Upper lobe of left lung (tissue), 4 donors: ENCODE measurements around the gene NLGN1.

Experiments used
- EP300 ChIP-seq, 4 donors: sonication (generic); formaldehyde crosslinking; IDR thresholded peaks; one replicate each; pipeline ENCODE4 v1.5.1; 2017; ENCODE audit warnings: antibody characterized with exemption in 4 of 4, control low read depth in 2 of 4
- POLR2A ChIP-seq, 4 donors: fragments of 450-650 bp; IDR thresholded peaks; one replicate each; pipeline ENCODE4 v1.5.1; 2016 to 2017; ENCODE audit warnings: antibody characterized with exemption in 4 of 4, mild to moderate bottlenecking in 2 of 4
- POLR2AphosphoS5 ChIP-seq, 2 donors: sonication (generic); formaldehyde crosslinking; IDR thresholded peaks; one replicate each; pipeline ENCODE4 v1.5.1; 2017; ENCODE audit warnings: antibody characterized with exemption in 2 of 2
- TF ChIP-seq, protein P1 (sequence below), 6 experiments: fragments of 450-650 bp in 4 of 6; fragments of 200-600 bp in 2 of 6; sonication (generic) in 2 of 6; IDR thresholded peaks; one replicate each; pipeline ENCODE4 v1.5.1; 2016 to 2019; ENCODE audit warnings: antibody characterized with exemption in 6 of 6

DNA sequence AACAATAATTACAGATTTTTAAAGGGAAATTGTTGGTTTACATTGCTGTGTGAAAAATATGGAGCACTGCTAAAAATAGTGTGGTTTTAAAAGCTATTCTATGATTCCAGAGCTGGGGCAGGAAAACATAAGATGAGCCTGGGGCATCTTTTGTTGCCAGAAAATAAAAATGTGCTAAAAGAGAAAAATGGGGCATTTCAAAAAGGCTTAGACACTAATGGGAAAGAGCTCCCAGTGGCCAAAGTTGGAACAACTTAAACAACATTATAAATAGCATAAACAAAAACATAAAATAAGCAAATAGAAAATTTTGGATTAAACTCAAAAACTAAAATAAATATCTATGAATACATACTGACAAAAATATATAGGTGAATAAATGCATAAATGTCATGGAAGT, 478.9 kb downstream of the NLGN1 start:
- TF ChIP-seq, protein P1, sequence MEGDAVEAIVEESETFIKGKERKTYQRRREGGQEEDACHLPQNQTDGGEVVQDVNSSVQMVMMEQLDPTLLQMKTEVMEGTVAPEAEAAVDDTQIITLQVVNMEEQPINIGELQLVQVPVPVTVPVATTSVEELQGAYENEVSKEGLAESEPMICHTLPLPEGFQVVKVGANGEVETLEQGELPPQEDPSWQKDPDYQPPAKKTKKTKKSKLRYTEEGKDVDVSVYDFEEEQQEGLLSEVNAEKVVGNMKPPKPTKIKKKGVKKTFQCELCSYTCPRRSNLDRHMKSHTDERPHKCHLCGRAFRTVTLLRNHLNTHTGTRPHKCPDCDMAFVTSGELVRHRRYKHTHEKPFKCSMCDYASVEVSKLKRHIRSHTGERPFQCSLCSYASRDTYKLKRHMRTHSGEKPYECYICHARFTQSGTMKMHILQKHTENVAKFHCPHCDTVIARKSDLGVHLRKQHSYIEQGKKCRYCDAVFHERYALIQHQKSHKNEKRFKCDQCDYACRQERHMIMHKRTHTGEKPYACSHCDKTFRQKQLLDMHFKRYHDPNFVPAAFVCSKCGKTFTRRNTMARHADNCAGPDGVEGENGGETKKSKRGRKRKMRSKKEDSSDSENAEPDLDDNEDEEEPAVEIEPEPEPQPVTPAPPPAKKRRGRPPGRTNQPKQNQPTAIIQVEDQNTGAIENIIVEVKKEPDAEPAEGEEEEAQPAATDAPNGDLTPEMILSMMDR (IDR thresholded peaks at IDR 0.05) = no peak
- no peak for TF ChIP-seq POLR2A (IDR thresholded peaks at IDR 0.05)
- TF ChIP-seq EP300 (IDR thresholded peaks at IDR 0.05) = no peak
- no peak for TF ChIP-seq POLR2AphosphoS5 (IDR thresholded peaks at IDR 0.05)
